HG03066 (cell line): ENCODE data around the gene PLEKHJ1.

Experiments
- ATAC-seq: cut with Tn5 transposase; IDR thresholded peaks from one replicate; pipeline ENCODE4 v1.9.1; 2021; ENCODE audit warnings: low read depth; ENCODE audit not compliant: unreplicated experiment

The PLEKHJ1 gene

GRCh38 chr19:2224754-2225349, 11.3 kb downstream of the PLEKHJ1 start:
- no peak for ATAC-seq

- ATAC-seq, result no peak
Observed at GRCh38 chr19:2223959-2224358, 12.2 kb downstream of the PLEKHJ1 start.

GRCh38 chr19:2223391-2223790, 12.7 kb downstream of the PLEKHJ1 start:
- no peak for ATAC-seq

GRCh38 chr19:2221918-2222317, 14.2 kb downstream of the PLEKHJ1 start:
- no peak for ATAC-seq

- ATAC-seq, result no peak
Observed at GRCh38 chr19:2221250-2221831, 14.8 kb downstream of the PLEKHJ1 start.

- ATAC-seq, result no peak
Observed at GRCh38 chr19:2219726-2220125, 16.4 kb downstream of the PLEKHJ1 start.

GRCh38 chr19:2217591-2217990, 18.5 kb downstream of the PLEKHJ1 start:
- no peak for ATAC-seq

- no peak for ATAC-seq
Observed at GRCh38 chr19:2216361-2217225, 19.5 kb downstream of the PLEKHJ1 start.

GRCh38 chr19:2215281-2215751, 20.8 kb downstream of the PLEKHJ1 start:
- ATAC-seq, result no peak

GRCh38 chr19:2214251-2214650, 21.9 kb downstream of the PLEKHJ1 start:
- no peak for ATAC-seq

GRCh38 chr19:2213799-2214198, 22.3 kb downstream of the PLEKHJ1 start:
- no peak for ATAC-seq

- no peak for ATAC-seq
Observed at GRCh38 chr19:2212861-2213711, 23.0 kb downstream of the PLEKHJ1 start.

GRCh38 chr19:2210987-2211740, 25.0 kb downstream of the PLEKHJ1 start:
- no peak for ATAC-seq

- ATAC-seq, result no peak
Observed at GRCh38 chr19:2210206-2210605, 25.9 kb downstream of the PLEKHJ1 start.

- ATAC-seq, result no peak
Observed at GRCh38 chr19:2209408-2209807, 26.7 kb downstream of the PLEKHJ1 start.

GRCh38 chr19:2208975-2209374, 27.2 kb downstream of the PLEKHJ1 start:
- no peak for ATAC-seq

GRCh38 chr19:2207991-2208860, 27.9 kb downstream of the PLEKHJ1 start:
- ATAC-seq, result no peak

- no peak for ATAC-seq
Observed at GRCh38 chr19:2207008-2207407, 29.1 kb downstream of the PLEKHJ1 start.

- ATAC-seq, result no peak
Observed at GRCh38 chr19:2202366-2202765, 33.8 kb downstream of the PLEKHJ1 start.
